ENCODE measurements around the gene SLC10A7.

DNA sequence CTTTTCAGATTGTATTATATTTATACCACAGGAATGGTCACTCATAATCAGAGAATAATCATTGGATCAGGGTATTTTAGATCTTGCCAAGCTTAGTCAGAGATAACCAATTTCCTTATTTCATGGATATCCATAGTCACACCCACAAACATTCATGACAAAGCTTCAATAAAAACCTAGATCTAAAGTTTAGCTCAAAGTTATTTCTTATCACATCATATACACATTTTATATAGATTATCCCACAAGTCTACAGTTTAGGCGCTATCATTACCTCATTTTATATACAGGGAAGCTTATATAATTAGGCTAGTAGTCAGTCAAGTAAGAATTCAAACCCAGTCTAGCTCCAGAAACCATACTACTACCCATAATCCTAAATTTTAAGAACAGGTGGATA, 82.3 kb downstream of the SLC10A7 start:
- TF ChIP-seq POLR2A (IDR thresholded peaks at IDR 0.05), result no peak
- no peak for TF ChIP-seq POLR2AphosphoS5 (IDR thresholded peaks at IDR 0.05)
- no peak for TF ChIP-seq EP300 (IDR thresholded peaks at IDR 0.05)
- TF ChIP-seq, protein P1, sequence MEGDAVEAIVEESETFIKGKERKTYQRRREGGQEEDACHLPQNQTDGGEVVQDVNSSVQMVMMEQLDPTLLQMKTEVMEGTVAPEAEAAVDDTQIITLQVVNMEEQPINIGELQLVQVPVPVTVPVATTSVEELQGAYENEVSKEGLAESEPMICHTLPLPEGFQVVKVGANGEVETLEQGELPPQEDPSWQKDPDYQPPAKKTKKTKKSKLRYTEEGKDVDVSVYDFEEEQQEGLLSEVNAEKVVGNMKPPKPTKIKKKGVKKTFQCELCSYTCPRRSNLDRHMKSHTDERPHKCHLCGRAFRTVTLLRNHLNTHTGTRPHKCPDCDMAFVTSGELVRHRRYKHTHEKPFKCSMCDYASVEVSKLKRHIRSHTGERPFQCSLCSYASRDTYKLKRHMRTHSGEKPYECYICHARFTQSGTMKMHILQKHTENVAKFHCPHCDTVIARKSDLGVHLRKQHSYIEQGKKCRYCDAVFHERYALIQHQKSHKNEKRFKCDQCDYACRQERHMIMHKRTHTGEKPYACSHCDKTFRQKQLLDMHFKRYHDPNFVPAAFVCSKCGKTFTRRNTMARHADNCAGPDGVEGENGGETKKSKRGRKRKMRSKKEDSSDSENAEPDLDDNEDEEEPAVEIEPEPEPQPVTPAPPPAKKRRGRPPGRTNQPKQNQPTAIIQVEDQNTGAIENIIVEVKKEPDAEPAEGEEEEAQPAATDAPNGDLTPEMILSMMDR (IDR thresholded peaks at IDR 0.05), result no peak
